Keratinocyte (primary cell): ENCODE measurements around the gene PFKFB3. TPM values are rescaled to one million over a fixed set of nuclear protein-coding genes. Genes with fewer than 3 reads are reported as not detected.

Source experiments
- DNase-seq: peaks from one replicate; pipeline ENCODE4 v3.0.0-alpha.2; 2011; ENCODE audit warnings: low read depth, missing footprints, low spot score
- FAIRE-seq: peaks from 2 replicates; lab custom pipeline; 2011; peaks lifted over from hg19 to GRCh38; lab: Jason Lieb, UNC
- H2AFZ ChIP-seq: 2 replicates; pipeline ENCODE4 v1.6.0; 2012; ENCODE audit warnings: low read length, control low read depth, inconsistent platforms; ENCODE audit not compliant: control insufficient read depth
- H3K27ac ChIP-seq: 2 replicates; pipeline ENCODE4 v1.5.1; 2011; ENCODE audit warnings: low read length; ENCODE audit not compliant: control insufficient read depth, insufficient read depth
- H3K27me3 ChIP-seq: 3 replicates; pipeline ENCODE4 v1.6.0; 2011; ENCODE audit warnings: low read length; ENCODE audit not compliant: control insufficient read depth, insufficient read depth; ENCODE audit errors: extremely low read depth
- H3K36me3 ChIP-seq, 2 experiments: 2 replicates in 1 of 2; 3 replicates in 1 of 2; pipeline ENCODE4 v1.5.1; 2011; ENCODE audit warnings: low read length in 2 of 2, mild to moderate bottlenecking in 1 of 2; ENCODE audit not compliant: control insufficient read depth in 2 of 2, insufficient read depth in 2 of 2; ENCODE audit errors: extremely low read depth in 1 of 2
- H3K4me1 ChIP-seq: 3 replicates; pipeline ENCODE4 v1.5.1; 2011; ENCODE audit warnings: low read length; ENCODE audit not compliant: control insufficient read depth, insufficient read depth; ENCODE audit errors: extremely low read depth
- H3K4me2 ChIP-seq: 3 replicates; pipeline ENCODE4 v1.6.0; 2011; ENCODE audit warnings: low read depth, low read length; ENCODE audit not compliant: control insufficient read depth, insufficient read depth; ENCODE audit errors: extremely low read depth
- H3K4me3 ChIP-seq, 3 experiments: fragments of 200-600 bp in 1 of 3; sonication (generic) in 1 of 3; 2 replicates in 2 of 3; 3 replicates in 1 of 3; pipeline ENCODE4 v1.5.1; 2011 to 2016; ENCODE audit warnings: low read length in 3 of 3, mild to moderate bottlenecking in 3 of 3, control low read depth in 2 of 3, inconsistent platforms in 1 of 3, low read depth in 1 of 3, mixed read lengths in 1 of 3, mixed run types in 1 of 3, moderate library complexity in 1 of 3; ENCODE audit not compliant: control insufficient read depth in 2 of 3, insufficient read depth in 2 of 3; ENCODE audit errors: extremely low read depth in 1 of 3
- H3K79me2 ChIP-seq: 2 replicates; pipeline ENCODE4 v1.6.0; 2012; ENCODE audit warnings: low read length; ENCODE audit not compliant: control insufficient read depth, insufficient read depth
- H3K9ac ChIP-seq: 3 replicates; pipeline ENCODE4 v1.6.0; 2011; ENCODE audit warnings: low read length; ENCODE audit not compliant: control insufficient read depth, insufficient read depth; ENCODE audit errors: extremely low read depth
- H3K9me1 ChIP-seq: 3 replicates; pipeline ENCODE4 v1.6.0; 2011; ENCODE audit warnings: low read length; ENCODE audit not compliant: control insufficient read depth, insufficient read depth; ENCODE audit errors: extremely low read depth
- H3K9me3 ChIP-seq: 2 replicates; pipeline ENCODE4 v1.5.1; 2012; ENCODE audit warnings: low read depth, low read length; ENCODE audit not compliant: control insufficient read depth
- H4K20me1 ChIP-seq: 3 replicates; pipeline ENCODE4 v1.6.0; 2011; ENCODE audit warnings: low read length; ENCODE audit not compliant: control insufficient read depth, insufficient read depth; ENCODE audit errors: extremely low read depth
- CTCF ChIP-seq, 3 experiments: IDR thresholded peaks in 1 of 3; conservative IDR thresholded peaks in 1 of 3; optimal IDR thresholded peaks in 1 of 3; 2 replicates in 2 of 3; 3 replicates in 1 of 3; pipeline versions ENCODE3 to v1.5.1; 2011; ENCODE audit warnings: low read length in 3 of 3, mild to moderate bottlenecking in 3 of 3, moderate library complexity in 2 of 3, control low read depth in 1 of 3, inconsistent platforms in 1 of 3; ENCODE audit not compliant: insufficient read depth in 2 of 3; ENCODE audit errors: extremely low read depth in 1 of 3
- EZH2 ChIP-seq: IDR thresholded peaks from one replicate; pipeline ENCODE4 v1.6.1; 2012; ENCODE audit warnings: inconsistent platforms, mild to moderate bottlenecking, low read length, moderate library complexity
- dilution Hi-C: fragments of 300-500 bp; cut with MboI; formaldehyde crosslinking; loops from one replicate; pipeline ENCODE4 v1.7.0; 2020; ENCODE audit warnings: low sequenced_read_pairs; ENCODE audit not compliant: extremely low pct_ligation_motif_present
- polyA plus RNA-seq, 5 experiments: library from polyadenylated mRNA; depleted of rRNA in 3 of 5; stranded (reverse) in 3 of 5; stranded (forward) in 1 of 5; unstranded in 1 of 5; fragments of >200 nt; gene quantifications; 1 replicate in 1 of 5; 2 replicates in 3 of 5; 3 replicates in 1 of 5; pipeline versions ENCODE4 v1.2.1 to v1.2.3, GENCODE V29; 2011 to 2012; ENCODE audit warnings: missing spikeins in 2 of 5, low read depth in 1 of 5, low replicate concordance in 1 of 5

The PFKFB3 gene
- polyA plus RNA-seq, 1 donor (not counting 4 experiments of a cell fraction or from before 2014, with no cell fraction given) = 18.6 TPM

DNA sequence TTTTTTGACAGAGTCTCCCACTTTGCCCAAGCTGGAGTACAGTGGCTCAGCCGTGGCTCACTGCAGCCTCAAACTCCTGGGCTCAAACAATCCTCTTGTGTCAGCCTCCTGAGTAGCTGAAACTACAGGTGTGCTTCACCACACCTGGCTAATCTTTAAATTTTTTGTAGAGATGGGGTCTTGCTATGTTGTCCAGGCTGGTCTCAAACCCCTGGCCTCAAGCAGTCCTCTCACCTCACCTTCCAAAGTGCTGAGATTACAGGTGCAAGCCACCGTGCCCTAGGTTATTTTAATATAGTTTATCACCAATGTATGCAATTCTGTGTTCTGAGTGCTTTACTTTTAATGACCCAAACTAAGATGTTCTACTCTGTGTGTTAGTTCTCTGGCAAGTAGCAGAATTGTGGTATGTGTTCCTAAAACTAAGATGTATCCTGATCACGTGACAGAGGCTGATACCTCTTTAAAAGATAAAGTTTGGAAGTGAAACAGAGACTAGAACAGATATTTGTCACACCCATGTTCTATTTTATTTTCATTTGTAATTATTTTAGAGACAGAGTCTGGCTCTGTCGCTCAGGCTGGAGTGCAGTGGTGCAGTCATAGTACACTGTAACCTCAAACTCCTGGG lies 22.1 kb upstream of the PFKFB3 start:
- TF ChIP-seq EZH2 (no peak), CTCF (optimal IDR thresholded peaks at IDR 0.05 in 1 of 3, IDR thresholded peaks at IDR 0.05 in 1 of 3, conservative IDR thresholded peaks at IDR 0.05 in 1 of 3; ENCODE audit: extremely low read depth in 1 of 3, insufficient read depth in 2 of 3, low read length in 3 of 3) (no peak)
- H3K4me3 ChIP-seq = no peak overlapping the region
- peaks cover 11% of the 10 kb centered on the region for H4K20me1 ChIP-seq
- peaks cover 15% of the 10 kb centered on the region for H3K4me1 ChIP-seq
- no peaks in the 10 kb centered on the region for H3K27me3 ChIP-seq
- no peak for DNase-seq
- H3K79me2 ChIP-seq = peaks cover 9% of the 10 kb centered on the region
- no peaks in the 10 kb centered on the region for H3K9me3 ChIP-seq
- no peak overlapping the region for H3K27ac ChIP-seq
- H3K36me3 ChIP-seq = no peaks in the 10 kb centered on the region
- dilution Hi-C loops = no loop called here
- H2AFZ ChIP-seq = no peak overlapping the region
- no peak for FAIRE-seq
- peaks cover 10% of the 10 kb centered on the region for H3K9me1 ChIP-seq
- no peak overlapping the region for H3K9ac ChIP-seq
- no peak overlapping the region for H3K4me2 ChIP-seq

GRCh38 chr10:6181249-6181648 lies 21.5 kb upstream of the PFKFB3 start:
- dilution Hi-C loops = no loop called here
- H3K4me1 ChIP-seq = peaks cover 10% of the 10 kb centered on the region
- H3K27ac ChIP-seq = no peak overlapping the region
- H3K4me3 ChIP-seq = no peak overlapping the region
- peaks cover 9% of the 10 kb centered on the region for H4K20me1 ChIP-seq
- peaks cover 4% of the 10 kb centered on the region for H3K9me1 ChIP-seq
- H3K4me2 ChIP-seq = no peak overlapping the region
- H3K9ac ChIP-seq = no peak overlapping the region
- no peaks in the 10 kb centered on the region for H3K27me3 ChIP-seq
- no peak overlapping the region for H2AFZ ChIP-seq
- FAIRE-seq (no peak), DNase-seq (no peak)
- peaks cover 6% of the 10 kb centered on the region for H3K79me2 ChIP-seq
- no peak for TF ChIP-seq CTCF (optimal IDR thresholded peaks at IDR 0.05 in 1 of 3, IDR thresholded peaks at IDR 0.05 in 1 of 3, conservative IDR thresholded peaks at IDR 0.05 in 1 of 3; ENCODE audit: extremely low read depth in 1 of 3, insufficient read depth in 2 of 3, low read length in 3 of 3)
- TF ChIP-seq EZH2 = no peak
- no peaks in the 10 kb centered on the region for H3K36me3 ChIP-seq
- H3K9me3 ChIP-seq = no peaks in the 10 kb centered on the region
